ENCODE results near the gene KCNG2.

The KCNG2 gene

DNA sequence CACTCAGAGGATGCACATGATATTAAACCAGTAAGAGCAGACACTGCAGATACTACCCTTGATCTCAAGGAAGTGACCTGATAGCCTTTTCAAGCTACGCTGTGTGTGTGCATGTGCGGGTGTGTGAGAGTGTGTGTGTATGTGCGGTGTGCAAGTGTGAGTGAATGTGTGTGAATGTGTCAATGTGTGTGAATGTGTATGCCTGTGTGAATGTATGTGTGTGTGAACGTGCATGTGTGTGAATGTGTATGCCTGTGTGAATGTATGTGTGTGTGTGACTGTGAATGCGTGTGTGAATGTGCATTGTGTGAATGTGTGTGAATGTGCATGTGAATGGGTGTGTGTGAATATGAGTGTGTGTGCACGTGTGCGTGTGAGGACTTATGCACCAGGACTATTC, 53.8 kb downstream of the KCNG2 start:
- Histone ChIP-seq H3K36me3 (ENCODE audit: insufficient read depth) (no peaks in the 10 kb centered on the region), H3K27ac (no peak overlapping the region), H3K4me1 (ENCODE audit: low read depth, poor library complexity, severe bottlenecking) (no peaks in the 10 kb centered on the region), H4K20me1 (ENCODE audit: insufficient read depth) (no peaks in the 10 kb centered on the region), H2AFZ (ENCODE audit: low read depth) (no peak overlapping the region), H3K79me2 (ENCODE audit: insufficient read depth, low read depth) (no peaks in the 10 kb centered on the region), H3K4me3 (IDR thresholded peaks at IDR 0.05; ENCODE audit: insufficient read depth, low read depth, low read length) (no peak overlapping the region), H3K9ac (no peak overlapping the region), H3K4me2 (no peak overlapping the region), H3K27me3 (ENCODE audit: insufficient read depth, low read depth) (no peaks in the 10 kb centered on the region)
- TF ChIP-seq, protein P1, sequence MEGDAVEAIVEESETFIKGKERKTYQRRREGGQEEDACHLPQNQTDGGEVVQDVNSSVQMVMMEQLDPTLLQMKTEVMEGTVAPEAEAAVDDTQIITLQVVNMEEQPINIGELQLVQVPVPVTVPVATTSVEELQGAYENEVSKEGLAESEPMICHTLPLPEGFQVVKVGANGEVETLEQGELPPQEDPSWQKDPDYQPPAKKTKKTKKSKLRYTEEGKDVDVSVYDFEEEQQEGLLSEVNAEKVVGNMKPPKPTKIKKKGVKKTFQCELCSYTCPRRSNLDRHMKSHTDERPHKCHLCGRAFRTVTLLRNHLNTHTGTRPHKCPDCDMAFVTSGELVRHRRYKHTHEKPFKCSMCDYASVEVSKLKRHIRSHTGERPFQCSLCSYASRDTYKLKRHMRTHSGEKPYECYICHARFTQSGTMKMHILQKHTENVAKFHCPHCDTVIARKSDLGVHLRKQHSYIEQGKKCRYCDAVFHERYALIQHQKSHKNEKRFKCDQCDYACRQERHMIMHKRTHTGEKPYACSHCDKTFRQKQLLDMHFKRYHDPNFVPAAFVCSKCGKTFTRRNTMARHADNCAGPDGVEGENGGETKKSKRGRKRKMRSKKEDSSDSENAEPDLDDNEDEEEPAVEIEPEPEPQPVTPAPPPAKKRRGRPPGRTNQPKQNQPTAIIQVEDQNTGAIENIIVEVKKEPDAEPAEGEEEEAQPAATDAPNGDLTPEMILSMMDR (conservative IDR thresholded peaks at IDR 0.05; ENCODE audit: low read depth, low read length) = no peak

DNA sequence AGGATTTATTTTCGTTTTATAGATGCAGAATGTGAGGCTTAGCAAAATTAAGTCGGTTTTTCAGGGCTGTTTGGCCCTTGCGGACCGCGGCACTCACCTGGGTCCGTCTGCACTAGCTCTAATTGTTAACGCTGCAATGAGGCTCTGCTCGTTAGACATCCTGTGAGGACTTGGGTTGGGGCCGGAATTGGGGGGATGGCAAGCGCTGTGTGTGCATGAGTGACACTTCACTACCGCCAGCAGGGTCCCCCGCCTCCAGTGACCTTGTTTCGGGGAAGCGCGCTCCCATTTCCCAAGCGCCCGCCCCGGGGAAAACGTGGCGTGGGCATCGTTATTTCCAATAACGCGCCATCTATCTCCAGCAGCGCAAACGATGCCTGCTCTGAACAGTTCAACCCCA, 54.2 kb downstream of the KCNG2 start:
- Histone ChIP-seq H3K9ac (no peak overlapping the region), H3K27me3 (ENCODE audit: insufficient read depth, low read depth) (no peaks in the 10 kb centered on the region)
- TF ChIP-seq, protein P1 (conservative IDR thresholded peaks at IDR 0.05; ENCODE audit: low read depth, low read length) = no peak

DNA sequence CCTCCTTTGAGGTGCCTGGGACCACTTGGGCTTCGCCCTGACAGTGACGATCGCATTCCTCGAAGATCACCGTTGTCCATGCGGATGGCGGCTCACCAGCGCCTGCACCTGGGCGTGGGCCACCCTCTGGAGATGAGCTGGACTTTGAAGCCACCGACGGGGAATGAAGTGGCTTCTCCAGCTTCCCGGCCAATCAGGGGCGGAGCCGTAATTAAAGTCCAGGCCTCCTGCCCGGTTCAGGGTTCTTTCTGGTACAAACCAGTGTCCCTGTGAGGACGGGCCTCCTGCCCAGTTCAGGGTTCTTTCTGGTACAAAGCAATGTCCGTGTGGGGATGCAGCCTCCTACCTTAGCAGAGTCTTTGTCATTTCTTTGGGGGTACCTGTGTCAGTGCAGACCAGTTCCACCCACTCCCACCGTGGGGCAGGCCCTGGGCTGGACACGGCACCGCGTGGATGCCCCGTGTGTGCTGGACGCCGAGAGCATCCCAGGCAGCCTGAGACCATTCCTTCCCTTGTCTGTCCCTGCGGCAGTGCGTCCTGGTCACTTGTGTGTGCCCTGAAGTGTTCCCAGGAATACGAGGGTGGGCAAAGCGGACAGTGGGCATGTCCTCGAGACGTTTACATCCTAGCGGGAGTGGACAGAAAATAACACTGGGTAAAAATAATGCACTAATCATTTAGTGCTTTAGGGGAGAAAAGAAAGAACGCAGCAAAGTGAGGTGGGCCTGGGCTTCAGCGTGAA, 55.0 kb downstream of the KCNG2 start:
- Histone ChIP-seq H2AFZ (ENCODE audit: low read depth) (no peak overlapping the region), H4K20me1 (ENCODE audit: insufficient read depth) (no peaks in the 10 kb centered on the region), H3K4me2 (no peak overlapping the region), H3K79me2 (ENCODE audit: insufficient read depth, low read depth) (no peaks in the 10 kb centered on the region), H3K36me3 (ENCODE audit: insufficient read depth) (no peaks in the 10 kb centered on the region), H3K4me1 (ENCODE audit: low read depth, poor library complexity, severe bottlenecking) (no peaks in the 10 kb centered on the region), H3K27me3 (ENCODE audit: insufficient read depth, low read depth) (no peaks in the 10 kb centered on the region), H3K9ac (no peak overlapping the region), H3K4me3 (IDR thresholded peaks at IDR 0.05; ENCODE audit: insufficient read depth, low read depth, low read length) (no peak overlapping the region), H3K27ac (no peak overlapping the region)
- TF ChIP-seq, protein P1 (conservative IDR thresholded peaks at IDR 0.05; ENCODE audit: low read depth, low read length) = no peak

More for the DNA sequence above, 54.2 kb downstream of the KCNG2 start:
- Histone ChIP-seq H3K27ac (no peak overlapping the region), H3K4me3 (IDR thresholded peaks at IDR 0.05; ENCODE audit: insufficient read depth, low read depth, low read length) (no peak overlapping the region), H3K36me3 (ENCODE audit: insufficient read depth) (no peaks in the 10 kb centered on the region), H3K79me2 (ENCODE audit: insufficient read depth, low read depth) (no peaks in the 10 kb centered on the region), H2AFZ (ENCODE audit: low read depth) (no peak overlapping the region), H3K4me1 (ENCODE audit: low read depth, poor library complexity, severe bottlenecking) (no peaks in the 10 kb centered on the region), H3K4me2 (no peak overlapping the region), H4K20me1 (ENCODE audit: insufficient read depth) (no peaks in the 10 kb centered on the region)

DNA sequence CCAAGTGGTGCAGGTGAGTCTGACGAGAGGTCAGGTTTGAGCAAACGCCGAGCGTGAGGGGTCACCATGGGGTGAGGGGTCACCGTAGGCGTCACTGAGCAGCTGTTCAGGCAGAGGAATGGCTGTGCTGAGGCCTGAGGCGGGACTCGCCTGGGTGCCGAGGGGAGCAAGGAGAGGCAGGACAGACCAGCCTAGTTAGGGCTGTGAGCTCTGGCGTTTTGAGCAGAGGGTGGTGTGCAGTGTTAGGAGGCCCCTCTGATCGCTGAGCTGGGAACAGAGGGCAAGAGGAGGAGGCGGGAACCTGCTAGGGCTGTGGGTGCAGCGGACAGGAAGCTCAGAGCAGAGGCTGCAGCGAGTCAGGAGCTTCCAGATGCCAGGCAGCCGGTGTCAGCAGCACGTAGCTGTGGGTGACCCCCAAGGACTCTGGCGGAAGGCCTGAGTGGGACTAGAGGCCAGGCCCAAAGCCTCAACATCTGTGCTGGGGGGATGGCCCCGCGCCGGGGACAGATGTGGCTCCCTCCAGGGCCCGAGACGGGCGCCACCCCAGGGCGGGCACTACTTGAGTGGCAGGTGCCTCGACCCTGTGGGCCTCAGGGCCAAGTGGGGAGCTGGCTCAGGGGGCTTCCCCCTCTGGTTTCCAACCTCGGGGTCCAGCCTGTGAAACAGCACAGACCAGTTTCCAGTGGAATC, 55.7 kb downstream of the KCNG2 start:
- H3K4me1 ChIP-seq (ENCODE audit: low read depth, poor library complexity, severe bottlenecking) = no peaks in the 10 kb centered on the region
- no peaks in the 10 kb centered on the region for H3K36me3 ChIP-seq (ENCODE audit: insufficient read depth)
- no peak overlapping the region for H2AFZ ChIP-seq (ENCODE audit: low read depth)
- no peak overlapping the region for H3K27ac ChIP-seq
- no peak overlapping the region for H3K4me2 ChIP-seq
- no peak overlapping the region for H3K4me3 ChIP-seq (IDR thresholded peaks at IDR 0.05; ENCODE audit: insufficient read depth, low read depth, low read length)
- TF ChIP-seq, protein P1 (conservative IDR thresholded peaks at IDR 0.05; ENCODE audit: low read depth, low read length) = no peak
- no peaks in the 10 kb centered on the region for H3K79me2 ChIP-seq (ENCODE audit: insufficient read depth, low read depth)
- H4K20me1 ChIP-seq (ENCODE audit: insufficient read depth) = no peaks in the 10 kb centered on the region
- no peak overlapping the region for H3K9ac ChIP-seq
- H3K27me3 ChIP-seq (ENCODE audit: insufficient read depth, low read depth) = no peaks in the 10 kb centered on the region

Data from KMS-11 (cell line).